Measurements from ENCODE around the gene WDR48. TPM values are rescaled to one million over a fixed set of nuclear protein-coding genes. Genes with fewer than 3 reads are reported as not detected.
A peak's percentile ranks its signal among the peaks of the same experiment; 100 is the strongest.

WDR48 gene
- total RNA-seq: 10 to 100 TPM; 25.7 to 34.5 TPM

DNA sequence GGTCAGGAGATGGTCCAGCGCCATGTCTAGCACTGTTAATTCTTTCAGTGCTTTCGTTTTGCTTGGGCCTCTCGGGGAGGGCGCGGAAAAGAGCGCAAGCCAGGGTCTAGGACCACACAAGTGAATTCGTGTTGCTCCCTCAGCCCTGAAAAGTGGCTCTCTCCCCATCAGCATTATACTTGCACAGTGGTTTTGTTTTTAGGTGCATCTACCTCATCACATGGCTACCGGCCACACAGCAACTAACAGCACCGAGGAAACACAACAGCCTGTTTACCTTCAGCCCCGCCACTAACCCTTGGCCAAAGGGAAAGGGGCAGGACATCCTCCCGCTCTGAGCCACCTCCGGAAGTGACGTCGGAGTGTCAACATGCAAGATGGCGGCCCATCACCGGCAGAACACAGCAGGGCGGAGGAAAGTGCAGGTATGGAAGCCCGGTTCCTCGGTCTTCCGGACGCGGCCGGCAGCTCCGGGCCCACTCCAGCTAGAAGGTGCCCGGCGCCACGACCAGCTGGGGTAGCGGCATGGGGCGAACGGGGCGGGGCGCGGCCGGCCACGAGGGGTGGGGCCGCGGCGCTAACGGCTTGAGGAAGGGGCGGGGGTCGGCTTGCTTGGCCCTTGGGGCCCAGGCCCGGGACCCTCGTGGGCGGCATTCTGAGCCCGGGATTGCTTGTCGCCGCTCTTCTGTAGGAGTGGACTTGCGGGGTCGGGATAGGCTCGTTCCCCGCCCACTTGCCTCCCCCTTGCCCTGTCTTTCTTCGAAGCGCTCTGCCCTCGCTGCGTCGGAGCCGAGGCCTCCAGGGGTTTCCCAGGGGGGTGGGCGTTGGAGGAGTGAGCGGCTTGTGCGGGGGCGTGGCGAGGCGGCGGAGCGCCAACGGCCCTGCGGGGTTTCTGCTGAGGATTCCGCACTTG lies at the start of gene WDR48, which contains the start of gene SCN11A:
Gene WDR48, plus strand, starts transcription at position 368 of the 913 bp plus-strand sequence. Its CDS starts 10 bp downstream, at position 378.
Gene SCN11A, minus strand, starts transcription at position 296 of the 913 bp plus-strand sequence. CDS start 101,582 bp downstream, outside the sequence.
- H3K36me3 Mint-ChIP-seq: no peaks in the 10 kb centered on the region
- CTCF ChIA-PET: no interaction called here
- DNase-seq: peak; percentile 97
- no peaks in the 10 kb centered on the region for H3K27me3 Mint-ChIP-seq
- ATAC-seq: peak; percentile 94
- peak within 1 kb of the TSS; percentile 88 for H3K4me3 Mint-ChIP-seq
- peaks cover 37% of the 10 kb centered on the region for H3K4me1 Mint-ChIP-seq
- no peaks in the 10 kb centered on the region for H3K9me3 Mint-ChIP-seq (ENCODE audit: low read depth)
- peak within 1 kb of the TSS; percentile 96 for H3K27ac Mint-ChIP-seq

DNA sequence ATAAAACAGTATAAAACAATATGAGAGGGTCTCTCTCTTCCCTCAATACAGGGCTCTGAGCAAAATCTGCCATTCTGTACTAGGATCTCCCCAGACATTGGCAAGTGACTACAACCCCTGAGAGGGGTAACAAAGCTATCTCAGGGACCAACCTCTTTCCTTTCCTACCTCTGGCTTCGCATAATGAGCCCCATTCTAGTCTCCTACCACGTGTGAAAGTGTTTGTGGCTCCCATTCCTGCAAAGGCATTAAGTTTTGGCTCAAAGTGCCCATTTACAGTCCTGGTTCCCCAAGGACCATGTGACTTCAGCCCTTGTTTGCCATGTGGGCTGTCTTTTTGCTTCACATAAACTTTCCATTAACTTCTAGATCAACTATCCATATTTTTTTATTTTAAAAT lies 46.5 kb upstream of the WDR48 start:
- CTCF ChIA-PET: no interaction called here
- H3K9me3 Mint-ChIP-seq (ENCODE audit: low read depth): no peaks in the 10 kb centered on the region
- no peak overlapping the region for H3K4me3 Mint-ChIP-seq
- H3K27me3 Mint-ChIP-seq: peaks cover 32% of the 10 kb centered on the region
- ATAC-seq (no peak), DNase-seq (no peak)
- H3K36me3 Mint-ChIP-seq: no peaks in the 10 kb centered on the region
- no peak overlapping the region for H3K27ac Mint-ChIP-seq
- H3K4me1 Mint-ChIP-seq: no peaks in the 10 kb centered on the region

DNA sequence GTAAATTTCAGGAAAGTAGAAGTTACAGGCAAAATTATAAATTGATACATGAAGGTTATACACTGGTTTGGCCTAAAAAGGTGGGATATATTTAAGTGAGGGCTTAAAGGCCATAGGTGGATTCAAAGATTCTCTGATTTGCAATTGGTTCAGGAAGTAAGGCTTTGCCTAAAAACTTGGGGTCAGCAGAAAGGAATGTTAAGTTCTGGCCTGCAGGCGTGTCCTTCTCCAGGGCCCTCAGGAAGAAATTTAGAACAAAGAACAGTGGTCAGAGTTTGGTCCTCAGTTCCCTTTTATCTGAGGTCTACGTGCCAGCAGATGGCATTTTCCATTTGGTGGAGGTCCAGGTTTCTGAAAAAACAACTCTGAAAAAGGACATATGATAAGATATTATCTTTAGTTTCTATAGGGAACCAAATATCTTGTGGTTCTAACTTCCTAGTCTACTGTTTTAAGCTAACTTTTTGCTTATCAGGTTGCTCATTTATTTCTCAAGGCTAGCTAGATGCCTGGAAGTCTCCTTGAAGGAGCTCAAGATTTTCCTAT lies 40.6 kb upstream of the WDR48 start:
- H3K27ac Mint-ChIP-seq: no peak overlapping the region
- H3K4me1 Mint-ChIP-seq: no peaks in the 10 kb centered on the region
- no peak for ATAC-seq
- no peak overlapping the region for H3K4me3 Mint-ChIP-seq
- no peaks in the 10 kb centered on the region for H3K36me3 Mint-ChIP-seq
- no peaks in the 10 kb centered on the region for H3K9me3 Mint-ChIP-seq (ENCODE audit: low read depth)
- no peak for DNase-seq
- H3K27me3 Mint-ChIP-seq: peaks cover 30% of the 10 kb centered on the region
- CTCF ChIA-PET: interaction anchor here (1.3 kb wide), 1 partner anchor 11 kb away, joined by 4 read pairs; no protein-coding TSS in a partner anchor

DNA sequence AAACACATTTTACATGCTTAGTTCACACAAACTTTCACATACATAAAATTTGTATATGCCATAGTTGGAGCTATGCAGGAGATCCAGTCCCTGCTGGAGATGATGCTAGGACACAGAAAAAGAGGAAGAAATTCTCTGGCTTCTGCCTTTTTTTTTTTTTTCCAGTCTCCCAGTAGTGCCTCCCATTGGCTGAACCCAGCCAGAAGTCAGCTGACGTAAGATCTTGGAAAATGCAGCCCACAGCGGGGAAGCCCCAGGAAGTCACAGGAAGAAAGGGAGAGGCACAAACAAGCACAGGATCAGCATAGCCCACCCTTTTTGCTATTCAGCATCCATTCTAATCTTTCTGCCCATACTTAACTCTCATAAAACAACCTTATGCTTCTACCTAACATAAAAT lies 38.5 kb upstream of the WDR48 start:
- no peak for DNase-seq
- Mint-ChIP-seq H3K27me3 (peaks cover 27% of the 10 kb centered on the region), H3K27ac (no peak overlapping the region), H3K4me1 (no peaks in the 10 kb centered on the region), H3K36me3 (no peaks in the 10 kb centered on the region), H3K4me3 (no peak overlapping the region), H3K9me3 (ENCODE audit: low read depth) (no peaks in the 10 kb centered on the region)
- CTCF ChIA-PET: no interaction called here
- no peak for ATAC-seq

DNA sequence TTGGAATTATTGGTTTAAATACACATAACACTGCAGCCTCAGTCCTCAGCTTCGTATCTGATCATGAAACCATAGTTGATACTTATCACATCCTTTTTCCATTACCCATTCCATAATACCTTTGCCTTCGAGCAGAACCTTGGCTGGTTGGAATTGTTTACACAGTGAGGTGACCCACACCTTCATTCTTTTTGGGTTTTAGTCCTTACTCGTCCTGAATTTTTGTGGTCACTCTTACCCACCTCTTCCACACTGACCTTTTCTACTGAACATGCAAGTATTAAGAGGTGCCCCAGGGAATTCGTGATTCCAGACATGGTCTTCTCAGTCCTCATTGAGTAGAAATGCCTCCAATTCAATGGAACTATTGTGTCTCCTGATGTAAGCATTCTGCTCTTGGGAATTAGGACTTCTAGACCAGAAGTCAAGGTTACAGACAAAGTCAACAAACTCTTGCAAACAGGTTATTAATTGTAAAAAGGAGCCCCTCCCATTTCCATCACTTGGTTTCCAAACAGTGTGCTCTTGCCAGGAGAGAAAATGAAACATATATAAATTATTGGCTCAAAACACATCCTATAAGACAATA lies 37.8 kb upstream of the WDR48 start:
- Mint-ChIP-seq H3K9me3 (ENCODE audit: low read depth) (no peaks in the 10 kb centered on the region), H3K36me3 (no peaks in the 10 kb centered on the region), H3K4me3 (no peak overlapping the region), H3K27ac (no peak overlapping the region), H3K4me1 (no peaks in the 10 kb centered on the region), H3K27me3 (peaks cover 28% of the 10 kb centered on the region)
- CTCF ChIA-PET: no interaction called here
- no peak for ATAC-seq
- DNase-seq: no peak

DNA sequence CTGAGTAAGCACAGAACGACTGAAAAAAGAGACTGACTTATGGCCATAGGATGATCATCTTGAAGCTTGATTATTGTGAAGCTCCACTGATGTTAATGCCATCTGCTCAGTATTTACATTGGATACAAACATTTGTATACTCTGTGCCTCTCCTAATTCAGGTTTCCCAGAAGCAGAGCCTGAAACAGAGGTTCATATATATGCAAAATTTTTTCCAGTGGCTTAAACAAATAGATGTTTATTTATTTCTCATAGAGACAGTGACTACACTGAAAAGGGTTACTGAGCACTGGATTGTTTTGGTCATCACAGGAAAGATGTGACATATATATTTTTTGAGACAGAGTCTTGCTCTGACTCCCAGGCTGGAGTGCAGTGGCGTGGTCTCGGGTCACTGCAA lies 36.4 kb upstream of the WDR48 start:
- no peaks in the 10 kb centered on the region for H3K36me3 Mint-ChIP-seq
- H3K4me3 Mint-ChIP-seq: no peak overlapping the region
- DNase-seq (no peak), ATAC-seq (no peak)
- CTCF ChIA-PET: no interaction called here
- H3K27ac Mint-ChIP-seq: no peak overlapping the region
- H3K4me1 Mint-ChIP-seq: no peaks in the 10 kb centered on the region
- H3K9me3 Mint-ChIP-seq (ENCODE audit: low read depth): no peaks in the 10 kb centered on the region
- H3K27me3 Mint-ChIP-seq: peaks cover 38% of the 10 kb centered on the region

DNA sequence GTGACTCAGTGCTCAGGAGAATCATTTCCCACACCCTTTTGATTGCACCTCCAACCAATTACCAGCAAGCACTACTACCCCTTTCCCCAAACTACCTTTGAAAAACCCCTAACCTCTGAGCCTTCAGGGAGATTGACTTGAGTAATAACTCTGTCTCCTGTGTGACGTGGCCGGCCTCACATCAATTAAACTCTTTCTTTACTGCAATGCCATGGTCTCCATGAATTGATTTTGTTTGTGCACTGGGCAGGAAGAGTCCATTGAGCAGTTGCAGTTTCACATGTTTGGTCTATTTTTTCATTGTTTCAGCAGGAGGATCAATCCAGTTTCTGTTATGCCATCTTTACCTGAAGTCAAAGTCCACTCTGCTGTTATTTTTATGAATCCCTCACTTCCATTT lies 32.5 kb upstream of the WDR48 start:
- H3K27me3 Mint-ChIP-seq: peaks cover 34% of the 10 kb centered on the region
- no peak overlapping the region for H3K27ac Mint-ChIP-seq
- H3K36me3 Mint-ChIP-seq: no peaks in the 10 kb centered on the region
- ATAC-seq (no peak), DNase-seq (no peak)
- CTCF ChIA-PET: interaction anchor here (1.8 kb wide), 1 partner anchor 11 kb away, joined by 6 read pairs; no protein-coding TSS in a partner anchor
- H3K4me1 Mint-ChIP-seq: no peaks in the 10 kb centered on the region
- H3K9me3 Mint-ChIP-seq (ENCODE audit: low read depth): no peaks in the 10 kb centered on the region
- no peak overlapping the region for H3K4me3 Mint-ChIP-seq

DNA sequence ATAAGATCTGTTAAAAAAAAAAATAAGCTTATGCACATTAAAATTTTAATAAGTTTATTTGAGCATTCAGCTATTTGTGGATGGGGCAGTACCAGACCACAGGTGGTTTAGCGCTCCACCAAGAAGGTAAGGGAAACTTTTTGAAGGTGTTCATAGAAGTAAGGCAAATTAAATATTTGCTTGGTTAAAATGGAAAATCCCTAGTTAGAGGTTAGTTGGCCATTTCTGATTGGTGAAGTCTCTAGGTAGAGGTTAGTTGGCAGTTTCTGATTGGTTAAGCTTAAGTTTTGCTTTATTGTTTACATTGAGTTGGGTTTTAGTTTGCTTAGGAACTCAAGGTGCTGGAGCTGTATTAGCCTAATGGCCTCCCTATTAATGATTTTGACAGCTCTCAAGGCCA lies 30.8 kb upstream of the WDR48 start:
- Mint-ChIP-seq H3K4me1 (no peaks in the 10 kb centered on the region), H3K4me3 (no peak overlapping the region), H3K27ac (no peak overlapping the region), H3K9me3 (ENCODE audit: low read depth) (no peaks in the 10 kb centered on the region), H3K36me3 (no peaks in the 10 kb centered on the region), H3K27me3 (peaks cover 31% of the 10 kb centered on the region)
- no peak for DNase-seq
- CTCF ChIA-PET: interaction anchor here (1.4 kb wide), 1 partner anchor 10 kb away, joined by 6 read pairs; no protein-coding TSS in a partner anchor
- no peak for ATAC-seq

DNA sequence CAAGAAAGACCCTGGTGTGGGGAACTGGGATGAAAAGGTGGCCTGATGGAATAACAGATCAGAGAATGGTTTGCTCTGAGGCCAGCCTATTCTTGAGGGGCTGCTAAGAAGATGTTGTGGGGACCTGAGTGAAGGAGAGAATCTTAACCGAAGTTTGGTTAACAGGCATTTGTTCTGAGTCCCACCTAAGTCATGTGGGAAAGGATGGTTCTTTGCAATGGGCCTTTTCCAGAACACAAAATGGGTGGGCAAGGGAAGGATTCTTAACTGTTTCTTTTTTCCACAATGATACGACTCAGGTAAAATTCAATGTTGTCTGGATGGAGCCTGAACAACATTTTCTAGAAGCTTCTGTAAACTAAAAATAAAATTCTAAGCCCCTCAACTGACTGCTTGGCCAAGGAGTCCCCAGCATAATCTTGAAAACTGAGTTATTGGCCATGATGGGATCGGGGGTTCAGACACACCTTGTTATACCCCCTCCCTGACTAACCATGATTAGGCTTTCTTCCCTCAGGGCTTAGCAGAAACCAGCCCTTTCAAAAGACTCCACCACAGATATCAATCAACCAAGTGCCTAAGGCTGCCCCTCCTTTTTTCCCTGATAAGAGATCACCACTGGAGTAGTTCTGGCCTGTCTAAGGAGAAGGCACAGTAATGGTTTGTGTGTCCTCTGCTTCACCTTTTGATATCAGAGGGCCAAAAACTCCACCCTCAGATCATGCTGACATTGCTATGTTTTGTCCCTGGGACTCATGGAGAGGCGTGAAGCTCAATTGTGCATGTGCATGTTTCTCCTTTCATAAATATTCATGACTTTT lies 30.1 kb upstream of the WDR48 start:
- Mint-ChIP-seq H3K27me3 (peaks cover 36% of the 10 kb centered on the region), H3K36me3 (no peaks in the 10 kb centered on the region), H3K4me1 (no peaks in the 10 kb centered on the region), H3K9me3 (ENCODE audit: low read depth) (no peaks in the 10 kb centered on the region), H3K4me3 (no peak overlapping the region), H3K27ac (no peak overlapping the region)
- CTCF ChIA-PET: interaction anchor here (1.4 to 1.7 kb wide), 2 partner anchors 9 to 22 kb away, joined by 5 to 6 read pairs; no protein-coding TSS in a partner anchor
- ATAC-seq (no peak), DNase-seq (no peak)

DNA sequence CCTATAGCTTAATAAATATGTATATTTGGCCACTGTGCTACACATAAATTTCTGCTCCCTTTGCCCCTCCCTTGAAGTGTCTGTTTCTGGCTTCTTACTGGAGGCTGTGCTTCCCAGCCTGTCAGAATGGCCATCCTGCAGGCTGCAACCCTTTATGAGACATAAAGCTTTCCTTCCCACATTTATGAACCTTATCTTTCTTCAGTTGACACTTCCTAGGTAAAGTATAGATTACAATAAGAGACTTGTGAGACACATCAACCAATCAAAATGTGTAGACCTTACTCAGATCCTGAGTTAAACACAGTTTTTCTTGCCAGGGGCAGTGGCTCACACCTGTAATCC lies 29.6 kb upstream of the WDR48 start:
- H3K27me3 Mint-ChIP-seq: peaks cover 34% of the 10 kb centered on the region
- no peak for ATAC-seq
- no peak for DNase-seq
- no peaks in the 10 kb centered on the region for H3K4me1 Mint-ChIP-seq
- no peak overlapping the region for H3K27ac Mint-ChIP-seq
- CTCF ChIA-PET: interaction anchor here (1.4 to 1.7 kb wide), 2 partner anchors 9 to 22 kb away, joined by 5 to 6 read pairs; no protein-coding TSS in a partner anchor
- H3K36me3 Mint-ChIP-seq: no peaks in the 10 kb centered on the region
- no peak overlapping the region for H3K4me3 Mint-ChIP-seq
- H3K9me3 Mint-ChIP-seq (ENCODE audit: low read depth): no peaks in the 10 kb centered on the region

DNA sequence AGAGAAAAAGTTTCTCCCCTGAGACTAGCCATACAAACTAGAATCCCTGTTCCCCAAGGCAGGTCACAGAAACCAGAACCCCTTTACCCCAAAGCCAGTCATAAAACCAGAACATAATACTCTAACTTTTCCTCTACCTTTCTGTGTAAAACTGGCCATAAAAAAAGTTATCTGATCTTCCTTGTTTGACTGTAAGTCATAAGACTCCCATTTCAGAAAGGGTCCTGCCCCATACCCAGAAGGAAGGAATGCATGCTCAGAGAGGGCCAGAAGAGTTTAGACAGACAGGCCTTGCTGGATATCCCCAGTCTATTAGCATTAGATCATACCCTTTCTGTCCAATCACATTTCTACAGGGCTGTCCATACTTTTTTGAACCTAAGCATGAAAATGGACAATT lies 27.3 kb upstream of the WDR48 start:
- Mint-ChIP-seq H3K27me3 (peaks cover 29% of the 10 kb centered on the region), H3K36me3 (no peaks in the 10 kb centered on the region), H3K27ac (no peak overlapping the region), H3K4me1 (no peaks in the 10 kb centered on the region), H3K9me3 (ENCODE audit: low read depth) (no peaks in the 10 kb centered on the region), H3K4me3 (no peak overlapping the region)
- DNase-seq (no peak), ATAC-seq (no peak)
- CTCF ChIA-PET: no interaction called here

DNA sequence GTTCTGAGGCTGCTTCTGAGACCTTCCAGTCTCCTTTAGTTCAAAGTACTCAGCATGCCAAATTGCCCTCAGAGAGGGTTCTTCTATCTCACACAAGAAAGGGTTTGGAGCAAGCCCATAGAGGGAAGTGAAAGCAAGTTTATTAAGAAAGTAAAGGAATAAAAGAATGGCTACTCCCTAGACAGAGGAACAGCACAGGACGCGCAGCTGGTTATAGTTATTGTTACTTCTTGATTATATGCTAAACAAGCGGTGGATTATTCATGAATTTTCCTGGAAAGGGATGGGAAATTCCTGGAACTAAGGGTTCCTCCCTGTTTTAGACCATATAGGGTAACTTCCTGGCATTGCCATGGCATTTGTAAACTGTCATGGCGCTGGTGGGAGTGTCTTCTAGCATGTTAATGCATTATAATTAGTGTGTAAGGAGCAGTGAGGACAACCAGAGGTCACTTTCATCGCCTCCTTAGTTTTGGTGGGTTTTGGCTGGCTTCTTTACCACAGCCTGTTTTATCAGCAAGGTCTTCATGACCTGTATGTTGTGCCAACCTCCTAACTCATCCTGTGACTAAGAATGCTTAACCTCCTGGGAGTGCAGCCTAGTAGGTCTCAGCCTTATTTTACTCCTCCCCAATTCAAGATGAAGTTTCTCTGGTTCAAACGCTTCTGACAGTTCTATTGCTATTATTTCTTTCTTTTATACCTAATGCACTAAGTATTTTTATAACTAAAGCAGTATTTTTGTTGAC lies 26.4 kb upstream of the WDR48 start:
- Mint-ChIP-seq H3K9me3 (ENCODE audit: low read depth) (no peaks in the 10 kb centered on the region), H3K36me3 (no peaks in the 10 kb centered on the region), H3K27me3 (peaks cover 30% of the 10 kb centered on the region), H3K4me1 (no peaks in the 10 kb centered on the region), H3K4me3 (no peak overlapping the region), H3K27ac (no peak overlapping the region)
- DNase-seq (no peak), ATAC-seq (no peak)
- CTCF ChIA-PET: no interaction called here
